GM12875 (cell line): ENCODE data around the gene SEZ6L.

Source experiments
- H3K4me3 ChIP-seq: one replicate; pipeline ENCODE4 v1.5.1; 2011; ENCODE audit warnings: low read depth, low read length, control low read depth
- TF ChIP-seq, protein P1 (sequence below): IDR thresholded peaks from 2 replicates; pipeline ENCODE4 v1.5.1; 2011; ENCODE audit warnings: low read depth, mild to moderate bottlenecking, control low read depth, inconsistent platforms, low read length, moderate library complexity, borderline replicate concordance; ENCODE audit not compliant: insufficient read depth

SEZ6L gene

DNA sequence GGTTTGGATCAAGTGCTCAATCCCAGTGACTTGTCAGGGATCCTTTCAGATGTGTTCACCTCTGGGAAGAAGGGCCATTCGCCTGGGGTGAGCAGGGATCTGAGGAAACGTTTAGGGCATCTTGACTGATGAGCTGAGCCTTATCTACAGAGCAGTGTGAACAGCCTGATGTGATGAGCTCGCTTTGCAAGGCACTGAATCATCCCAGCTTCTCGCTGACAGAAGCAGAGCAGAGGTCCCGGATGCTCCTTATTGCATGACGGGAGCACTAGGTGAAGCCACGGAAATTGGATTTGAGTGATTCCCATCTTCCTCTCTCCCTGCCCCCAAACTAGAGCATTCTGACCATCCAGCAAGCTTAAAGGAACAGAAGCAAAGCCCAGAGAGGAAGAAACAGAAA is 46.5 kb downstream of the SEZ6L start:
- TF ChIP-seq, protein P1, sequence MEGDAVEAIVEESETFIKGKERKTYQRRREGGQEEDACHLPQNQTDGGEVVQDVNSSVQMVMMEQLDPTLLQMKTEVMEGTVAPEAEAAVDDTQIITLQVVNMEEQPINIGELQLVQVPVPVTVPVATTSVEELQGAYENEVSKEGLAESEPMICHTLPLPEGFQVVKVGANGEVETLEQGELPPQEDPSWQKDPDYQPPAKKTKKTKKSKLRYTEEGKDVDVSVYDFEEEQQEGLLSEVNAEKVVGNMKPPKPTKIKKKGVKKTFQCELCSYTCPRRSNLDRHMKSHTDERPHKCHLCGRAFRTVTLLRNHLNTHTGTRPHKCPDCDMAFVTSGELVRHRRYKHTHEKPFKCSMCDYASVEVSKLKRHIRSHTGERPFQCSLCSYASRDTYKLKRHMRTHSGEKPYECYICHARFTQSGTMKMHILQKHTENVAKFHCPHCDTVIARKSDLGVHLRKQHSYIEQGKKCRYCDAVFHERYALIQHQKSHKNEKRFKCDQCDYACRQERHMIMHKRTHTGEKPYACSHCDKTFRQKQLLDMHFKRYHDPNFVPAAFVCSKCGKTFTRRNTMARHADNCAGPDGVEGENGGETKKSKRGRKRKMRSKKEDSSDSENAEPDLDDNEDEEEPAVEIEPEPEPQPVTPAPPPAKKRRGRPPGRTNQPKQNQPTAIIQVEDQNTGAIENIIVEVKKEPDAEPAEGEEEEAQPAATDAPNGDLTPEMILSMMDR = no peak
- H3K4me3 ChIP-seq = no peak overlapping the region

DNA sequence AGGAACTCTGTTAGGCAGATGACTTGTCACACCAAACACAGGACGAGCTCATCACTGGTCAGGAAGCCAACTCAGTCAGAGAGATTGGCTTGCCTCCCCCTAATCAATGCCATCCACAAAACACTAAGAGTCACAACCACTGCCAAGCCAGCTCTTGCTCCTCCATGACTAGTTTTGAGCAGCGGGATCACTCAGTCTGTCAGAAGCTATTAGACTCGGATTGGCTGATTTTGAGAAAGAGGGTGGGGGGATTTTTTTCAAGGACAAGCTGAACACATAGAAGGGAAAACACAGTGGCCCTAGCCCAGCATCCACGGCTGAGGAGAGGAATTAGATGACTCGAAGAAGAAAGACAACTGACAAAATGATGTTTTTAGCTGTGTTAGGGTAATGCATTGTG is 55.9 kb downstream of the SEZ6L start:
- no peak overlapping the region for H3K4me3 ChIP-seq
- TF ChIP-seq, protein P1 = no peak

DNA sequence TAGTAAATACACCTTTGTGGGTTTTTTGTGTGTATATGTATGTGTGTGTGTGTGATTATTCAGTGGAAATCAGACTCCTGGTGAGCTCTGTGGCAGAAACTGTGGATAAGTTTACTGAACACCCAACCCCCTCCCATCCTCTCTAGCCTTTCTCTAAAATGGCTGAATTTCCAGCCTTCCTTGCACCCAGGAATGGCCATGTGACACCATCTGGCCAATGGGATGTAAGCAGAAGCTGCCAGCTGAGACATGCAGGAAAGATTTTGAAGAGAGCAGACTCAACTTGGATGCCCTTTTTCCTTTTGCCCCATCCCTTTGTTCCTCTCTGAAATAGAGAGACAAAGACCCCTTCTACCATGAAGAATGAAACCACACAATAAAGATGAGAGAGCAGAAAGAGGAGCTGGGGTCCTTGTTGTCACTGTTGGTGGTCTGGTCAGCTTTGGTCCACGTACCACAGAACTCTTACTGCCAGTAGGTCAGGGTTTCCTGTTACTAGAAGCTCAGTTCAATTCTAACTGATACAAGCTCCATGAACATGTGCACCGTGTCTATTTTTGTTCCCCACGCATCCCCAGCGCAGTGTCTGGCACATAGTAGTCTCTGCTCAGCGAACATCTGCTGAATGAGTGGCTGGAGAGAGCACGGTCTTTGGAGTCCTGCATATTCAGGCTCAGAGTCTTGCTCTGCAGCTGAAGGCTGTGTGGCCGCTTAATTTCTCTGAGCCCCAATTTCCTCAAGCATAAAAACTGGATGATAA is 57.5 kb downstream of the SEZ6L start:
- TF ChIP-seq, protein P1 = no peak
- H3K4me3 ChIP-seq = no peak overlapping the region

DNA sequence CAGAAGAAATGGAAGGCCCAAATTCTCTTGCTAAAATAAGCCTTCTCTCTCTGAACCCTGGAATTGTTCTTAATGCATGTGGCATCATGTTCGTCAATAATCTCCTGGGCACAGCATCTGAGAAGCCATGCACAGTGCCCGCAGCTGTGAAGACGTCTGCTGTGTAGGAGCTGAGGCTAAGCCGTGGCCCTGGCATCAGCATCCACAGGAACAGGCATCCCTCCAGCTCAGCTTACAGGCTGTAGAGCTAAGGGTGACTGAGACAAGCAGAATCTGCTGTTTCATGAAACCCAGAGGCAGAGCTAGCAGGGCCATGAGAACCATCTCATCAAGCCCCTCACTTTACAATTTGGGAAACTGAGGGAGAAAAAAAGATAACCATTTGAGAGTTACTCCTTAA is 60.6 kb downstream of the SEZ6L start:
- no peak overlapping the region for H3K4me3 ChIP-seq
- TF ChIP-seq, protein P1 = no peak

DNA sequence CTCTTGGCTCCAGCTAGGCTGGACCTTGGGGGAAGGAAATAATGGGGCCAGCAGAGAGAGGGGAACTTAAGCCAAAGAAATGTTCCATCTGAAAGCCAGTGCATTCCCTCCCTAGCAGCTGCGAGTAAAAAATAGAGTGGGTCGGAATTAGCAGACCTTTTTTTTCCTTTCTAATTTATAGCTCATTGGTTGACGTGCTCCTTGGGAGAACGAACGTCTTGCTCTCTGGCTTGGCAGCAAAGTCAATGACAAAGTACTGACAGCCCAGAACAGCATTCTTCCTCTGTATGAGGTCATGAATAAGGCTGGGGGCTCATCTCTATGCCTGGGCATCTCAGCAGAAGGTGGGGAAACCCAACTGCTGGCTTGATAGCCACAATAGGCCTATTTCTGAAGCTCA is 65.0 kb downstream of the SEZ6L start:
- no peak overlapping the region for H3K4me3 ChIP-seq
- TF ChIP-seq, protein P1 = no peak

DNA sequence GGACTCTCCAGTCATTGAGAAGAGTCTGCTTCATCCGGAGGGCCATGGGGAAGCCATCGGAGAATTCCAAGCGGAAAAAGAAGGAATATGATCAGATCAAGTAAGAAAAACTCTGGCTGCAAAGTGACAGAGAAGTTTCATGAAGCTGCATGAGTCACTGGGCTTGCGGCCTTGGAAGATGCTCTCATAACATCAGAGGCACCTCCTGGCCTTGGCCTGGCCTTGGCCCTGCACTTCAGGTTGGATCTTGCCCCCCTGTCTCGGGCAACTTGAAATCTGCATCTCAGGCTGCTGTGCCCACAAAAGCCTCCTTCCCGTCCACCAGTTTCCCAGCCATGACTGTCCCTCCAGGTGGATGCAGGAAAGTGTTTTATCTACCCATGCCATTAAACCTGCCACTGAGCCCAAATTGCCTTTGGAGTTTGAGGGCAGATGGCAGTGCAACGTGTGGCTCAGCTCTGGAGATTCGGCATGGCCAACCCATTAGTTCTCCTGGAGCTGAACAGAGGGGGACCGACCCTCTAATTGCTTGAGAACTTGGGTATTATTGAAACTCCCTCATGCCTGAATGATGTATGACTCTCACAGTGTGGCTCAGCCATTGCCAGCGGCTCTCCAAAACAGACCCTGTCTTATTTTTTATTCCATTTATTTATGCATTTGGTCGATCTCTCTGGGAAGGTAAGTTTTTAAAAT is 66.7 kb downstream of the SEZ6L start:
- TF ChIP-seq, protein P1 = no peak
- H3K4me3 ChIP-seq = no peak overlapping the region

DNA sequence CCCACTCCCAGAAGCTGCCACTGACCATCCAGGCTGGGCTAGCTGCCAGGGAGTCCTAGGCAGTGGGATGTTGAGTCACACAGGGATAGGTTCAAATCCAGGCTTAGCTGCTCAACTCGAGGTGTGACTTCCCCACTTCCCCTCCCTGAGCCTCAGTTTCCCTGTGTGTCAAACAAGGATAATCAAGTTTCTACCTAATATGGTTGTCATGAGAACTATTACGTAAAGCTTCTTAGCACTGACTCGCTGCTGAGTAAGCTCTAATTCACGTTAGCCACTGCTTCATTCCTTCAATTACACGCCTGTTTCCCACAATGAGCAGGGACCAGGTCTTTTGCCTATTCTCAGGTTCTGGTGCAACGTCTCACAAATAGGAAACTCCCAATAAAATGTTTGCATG is 67.7 kb downstream of the SEZ6L start:
- no peak overlapping the region for H3K4me3 ChIP-seq
- TF ChIP-seq, protein P1 = no peak
